HT-29 (cell line): Measurements from ENCODE around the gene TRIM4. TPM values are rescaled to one million over a fixed set of nuclear protein-coding genes. Genes with fewer than 3 reads are reported as not detected.
"Not testable (repeated sequence)": the region's sequence is repeated elsewhere in the genome, so short reads cannot be mapped to it uniquely, and the experiment has no call there.

ENCODE experiments used
- DNase-seq: peaks from one replicate; pipeline ENCODE4 v3.0.0-alpha.2; 2015; ENCODE audit warnings: low spot score
- total RNA-seq: library from RNA; depleted of rRNA; stranded (reverse); fragments of >200 nt; shearing (Covaris generic); gene quantifications from 2 replicates; pipeline ENCODE4 v1.2.3, GENCODE V29; 2014

TRIM4 gene
- total RNA-seq, 1 experiment from 2014 or later, result 15.1 TPM

- no peak for DNase-seq
Measured at GRCh38 chr7:99920149-99920548, 819 bp upstream of the TRIM4 start.

GRCh38 chr7:99919814-99920112, 433 bp upstream of the TRIM4 start:
- no peak for DNase-seq

- DNase-seq, result no peak
Measured at GRCh38 chr7:99910976-99911375, 8.4 kb downstream of the TRIM4 start.

- no peak for DNase-seq
Measured at GRCh38 chr7:99901581-99901980, 17.7 kb downstream of the TRIM4 start.

GRCh38 chr7:99899830-99900519, 19.4 kb downstream of the TRIM4 start:
- no peak for DNase-seq

GRCh38 chr7:99898836-99899235, 20.5 kb downstream of the TRIM4 start:
- DNase-seq, result no peak

GRCh38 chr7:99898023-99898357, 21.3 kb downstream of the TRIM4 start:
- DNase-seq, result no peak

- no peak for DNase-seq
Measured at GRCh38 chr7:99897322-99898022, 21.9 kb downstream of the TRIM4 start.

GRCh38 chr7:99894738-99895137, 24.6 kb downstream of the TRIM4 start:
- no peak for DNase-seq

- DNase-seq, result no peak
Measured at GRCh38 chr7:99893280-99893679, 26.1 kb downstream of the TRIM4 start.

GRCh38 chr7:99890348-99890747, 29.0 kb downstream of the TRIM4 start:
- not testable (repeated sequence) for DNase-seq

GRCh38 chr7:99888366-99888765, 31.0 kb downstream of the TRIM4 start:
- not testable (repeated sequence) for DNase-seq

- DNase-seq, result no peak
Measured at GRCh38 chr7:99881370-99881769, 38.0 kb downstream of the TRIM4 start.

GRCh38 chr7:99876933-99877332, 42.4 kb downstream of the TRIM4 start, which contains the start of gene OR2AE1:
OR2AE1 (minus strand) TSS chr7:99877033; CDS start chr7:99877033, 0 bp downstream.
- no peak for DNase-seq

- peak; percentile 37 for DNase-seq
Measured at GRCh38 chr7:99876491-99876890, 42.8 kb downstream of the TRIM4 start.

GRCh38 chr7:99868246-99868645, 51.1 kb downstream of the TRIM4 start:
- DNase-seq, result no peak

GRCh38 chr7:99867477-99867876, 51.9 kb downstream of the TRIM4 start:
- DNase-seq, result not testable (repeated sequence)

- no peak for DNase-seq
Measured at GRCh38 chr7:99863847-99864440, 55.4 kb downstream of the TRIM4 start.

GRCh38 chr7:99860281-99861127, 58.8 kb downstream of the TRIM4 start:
- peak; percentile 35 for DNase-seq

GRCh38 chr7:99855236-99855635, 64.1 kb downstream of the TRIM4 start:
- DNase-seq, result no peak

- DNase-seq, result no peak
Measured at GRCh38 chr7:99848420-99849216, 70.7 kb downstream of the TRIM4 start.
